ENCODE results near the gene MUTYH. TPM values are rescaled to one million over a fixed set of nuclear protein-coding genes. Genes with fewer than 3 reads are reported as not detected.

The MUTYH gene
- total and polyA plus RNA-seq, 7 donors: 15.7 to 24.6 (median 22.4) TPM

- intact Hi-C loops (cut with DNase I): no loop called here
- 53 to 70% methylated on average over 3 of the region's 3 CpGs for WGBS, 2 donors
- DNase-seq: no peak
- Histone ChIP-seq H3K36me3 (no peaks in the 10 kb centered on the region), H3K27ac (no peak overlapping the region), H3K4me3 (no peak overlapping the region), H3K27me3 (no peaks in the 10 kb centered on the region), H3K4me1 (no peaks in the 10 kb centered on the region), H3K9me3 (no peaks in the 10 kb centered on the region)
- TF ChIP-seq POLR2A (IDR thresholded peaks at IDR 0.05) (no peak), EP300 (IDR thresholded peaks at IDR 0.05) (no peak), POLR2AphosphoS5 (IDR thresholded peaks at IDR 0.05) (no peak), CTCF (IDR thresholded peaks at IDR 0.05) (no peak)
These were observed 35.2 kb upstream of the MUTYH start for GRCh38 chr1:45375104-45376090.

GRCh38 chr1:45373573-45373972 lies 33.3 kb upstream of the MUTYH start:
- no peaks in the 10 kb centered on the region for H3K4me1 ChIP-seq
- H3K36me3 ChIP-seq: no peaks in the 10 kb centered on the region
- no peak overlapping the region for H3K4me3 ChIP-seq
- DNase-seq: no peak
- no peak for TF ChIP-seq POLR2A (IDR thresholded peaks at IDR 0.05)
- TF ChIP-seq EP300 (IDR thresholded peaks at IDR 0.05): no peak
- no peak for TF ChIP-seq CTCF (IDR thresholded peaks at IDR 0.05)
- TF ChIP-seq POLR2AphosphoS5 (IDR thresholded peaks at IDR 0.05): no peak
- no peaks in the 10 kb centered on the region for H3K27me3 ChIP-seq
- H3K27ac ChIP-seq: no peak overlapping the region
- no peaks in the 10 kb centered on the region for H3K9me3 ChIP-seq
- intact Hi-C loops (cut with DNase I): no loop called here

GRCh38 chr1:45370575-45370974 lies 30.3 kb upstream of the MUTYH start:
- Histone ChIP-seq H3K4me1 (no peaks in the 10 kb centered on the region), H3K36me3 (no peaks in the 10 kb centered on the region), H3K9me3 (no peaks in the 10 kb centered on the region), H3K27me3 (no peaks in the 10 kb centered on the region), H3K27ac (no peak overlapping the region), H3K4me3 (no peak overlapping the region)
- intact Hi-C loops (cut with DNase I): no loop called here
- no peak for DNase-seq
- TF ChIP-seq POLR2AphosphoS5 (IDR thresholded peaks at IDR 0.05) (no peak), CTCF (IDR thresholded peaks at IDR 0.05) (no peak), POLR2A (IDR thresholded peaks at IDR 0.05) (no peak), EP300 (IDR thresholded peaks at IDR 0.05) (no peak)

GRCh38 chr1:45365051-45365450 lies 24.8 kb upstream of the MUTYH start:
- Histone ChIP-seq H3K27ac (no peak overlapping the region), H3K4me1 (peaks cover 0 to 18% (median 13%) of the 10 kb centered on the region in 4 donors), H3K27me3 (no peaks in the 10 kb centered on the region), H3K36me3 (no peaks in the 10 kb centered on the region), H3K4me3 (no peak overlapping the region), H3K9me3 (no peaks in the 10 kb centered on the region)
- no peak for DNase-seq
- WGBS, 2 donors: 85 to 92% methylated on average over 6 of the region's 6 CpGs
- no peak for TF ChIP-seq POLR2A (IDR thresholded peaks at IDR 0.05)
- intact Hi-C loops (cut with DNase I): no loop called here

GRCh38 chr1:45364294-45364693 lies 24.1 kb upstream of the MUTYH start:
- Histone ChIP-seq H3K4me3 (no peak overlapping the region), H3K36me3 (no peaks in the 10 kb centered on the region), H3K4me1 (peaks cover 0 to 24% (median 14%) of the 10 kb centered on the region in 4 donors), H3K27me3 (no peaks in the 10 kb centered on the region), H3K9me3 (no peaks in the 10 kb centered on the region), H3K27ac (no peak overlapping the region)
- no peak for DNase-seq
- no peak for TF ChIP-seq EP300 (IDR thresholded peaks at IDR 0.05)
- no peak for TF ChIP-seq CTCF (IDR thresholded peaks at IDR 0.05)
- no peak for TF ChIP-seq POLR2A (IDR thresholded peaks at IDR 0.05)
- no peak for TF ChIP-seq POLR2AphosphoS5 (IDR thresholded peaks at IDR 0.05)
- 91 to 95% methylated on average over 2 of the region's 2 CpGs for WGBS, 2 donors
- intact Hi-C loops (cut with DNase I): loop anchor here (5.0 kb wide), 1 partner anchor 323 kb away; the partner anchor contains the start of genes GPBP1L1 and TMEM69
